ENCODE measurements around the gene CELF2.

Gene CELF2

DNA sequence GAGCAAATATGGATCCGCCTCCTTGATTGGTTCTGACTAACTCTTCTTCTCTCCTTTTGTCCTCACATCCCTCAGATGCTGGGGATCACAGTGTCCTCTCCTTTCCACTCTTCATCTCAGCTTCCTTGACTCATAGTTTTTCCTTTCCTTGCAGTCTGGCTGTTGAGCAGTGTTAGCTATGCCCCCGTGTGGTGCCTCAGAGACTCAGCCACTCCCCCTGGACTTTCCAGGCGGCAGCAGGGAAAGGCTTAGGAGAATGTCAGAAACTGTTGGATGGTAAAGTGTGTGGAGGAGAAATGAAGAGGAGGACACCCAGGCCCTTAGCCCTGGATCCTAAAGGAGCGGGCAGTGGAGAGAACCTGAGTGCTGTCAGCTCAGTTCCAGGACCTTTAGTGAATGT is 267.5 kb downstream of the CELF2 start:
- no peak for DNase-seq

GRCh38 chr10:11286261-11286852 is 268.7 kb downstream of the CELF2 start:
- no peak for DNase-seq

GRCh38 chr10:11288302-11288701 is 270.6 kb downstream of the CELF2 start:
- DNase-seq = no peak

GRCh38 chr10:11290156-11290890 is 272.7 kb downstream of the CELF2 start:
- DNase-seq = no peak

DNA sequence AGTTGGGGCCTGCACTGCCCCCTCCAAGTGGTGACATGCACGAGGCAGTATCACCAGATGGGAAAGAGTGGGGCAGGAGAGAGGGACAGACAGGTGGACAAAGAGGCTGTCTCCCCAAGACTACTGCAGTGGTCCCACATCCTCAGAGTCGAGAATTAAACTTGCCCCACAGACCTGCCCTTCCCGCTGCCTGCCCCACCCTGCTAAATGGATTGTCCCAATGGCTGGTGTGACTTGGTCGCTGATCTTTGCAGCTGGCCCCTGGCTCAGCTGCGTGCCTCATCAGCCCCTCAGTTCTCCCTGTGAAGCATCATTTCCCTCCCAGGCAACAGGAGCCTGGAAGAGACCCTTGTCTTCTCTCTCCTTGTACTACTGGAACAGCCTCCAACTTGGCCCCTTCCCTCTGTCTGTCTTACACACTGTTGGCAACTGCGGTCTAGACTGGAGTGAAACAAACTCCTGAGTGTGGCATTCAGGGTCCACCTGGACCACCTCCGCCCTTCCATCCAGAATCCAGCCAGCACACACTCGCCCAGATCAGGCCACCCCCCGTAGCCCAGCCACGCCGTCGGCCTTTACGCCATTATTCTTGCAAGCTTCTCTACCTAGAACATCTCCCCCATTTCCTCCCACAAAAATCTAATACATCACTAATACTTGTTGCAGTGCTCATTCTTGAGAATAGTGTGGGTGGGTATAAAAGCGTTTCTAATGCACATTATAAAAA is 275.1 kb downstream of the CELF2 start:
- DNase-seq = no peak

GRCh38 chr10:11293332-11293731 is 275.7 kb downstream of the CELF2 start:
- no peak for DNase-seq

DNA sequence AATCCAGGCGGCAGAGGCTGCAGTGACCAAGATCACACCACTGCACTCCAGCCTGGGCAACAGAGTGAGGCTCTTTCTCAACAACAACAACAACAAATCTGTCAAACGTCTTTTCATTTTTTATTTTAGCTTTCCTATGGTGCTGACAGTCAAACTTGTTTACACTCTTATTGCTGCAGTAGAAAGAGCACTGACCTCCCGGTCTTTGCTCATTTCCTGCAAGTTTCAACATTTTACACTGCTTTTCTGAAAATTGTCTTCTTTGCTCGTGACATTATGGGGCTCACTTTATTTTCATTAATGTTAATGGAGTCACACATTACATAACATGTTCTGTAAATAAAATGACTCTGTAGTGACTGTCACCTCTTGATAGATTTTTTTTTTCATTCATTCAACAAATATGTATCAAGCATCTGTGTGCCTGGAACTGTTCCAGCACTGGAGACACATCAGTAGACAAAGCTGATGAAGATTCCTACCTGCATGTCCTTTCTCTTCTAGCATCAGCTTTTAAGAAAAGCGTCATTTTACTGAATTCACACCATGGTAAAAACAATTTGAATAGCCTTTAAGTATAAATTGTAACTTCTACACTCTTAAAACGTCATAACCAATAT is 277.3 kb downstream of the CELF2 start:
- DNase-seq = no peak

GRCh38 chr10:11295492-11295891 is 277.8 kb downstream of the CELF2 start:
- DNase-seq = no peak

DNA sequence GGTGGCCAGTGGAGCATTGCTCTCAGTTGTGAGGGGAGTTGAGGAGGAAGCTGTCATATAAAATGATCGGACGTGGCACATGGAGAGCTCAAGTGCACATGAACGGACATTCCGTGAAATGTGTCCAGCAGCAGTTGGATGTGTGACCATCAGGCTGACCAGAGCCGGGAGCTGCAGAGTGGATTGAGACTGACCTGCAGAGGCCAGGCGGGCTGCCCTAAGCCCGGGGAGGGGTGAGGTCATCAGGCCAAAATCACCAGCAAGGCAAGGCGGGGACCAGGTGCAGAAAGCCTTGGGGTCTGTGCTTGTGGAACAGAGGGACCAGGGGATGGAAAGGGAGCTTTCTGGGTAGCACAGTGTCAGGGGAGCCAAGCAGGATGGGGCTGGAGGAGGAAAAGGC is 279.5 kb downstream of the CELF2 start:
- DNase-seq = no peak

- no peak for DNase-seq
Observed at GRCh38 chr10:11298116-11298515, 280.4 kb downstream of the CELF2 start.

- no peak for DNase-seq
Observed at GRCh38 chr10:11299125-11299524, 281.5 kb downstream of the CELF2 start.

- DNase-seq = no peak
Observed at GRCh38 chr10:11300026-11300425, 282.4 kb downstream of the CELF2 start.

DNA sequence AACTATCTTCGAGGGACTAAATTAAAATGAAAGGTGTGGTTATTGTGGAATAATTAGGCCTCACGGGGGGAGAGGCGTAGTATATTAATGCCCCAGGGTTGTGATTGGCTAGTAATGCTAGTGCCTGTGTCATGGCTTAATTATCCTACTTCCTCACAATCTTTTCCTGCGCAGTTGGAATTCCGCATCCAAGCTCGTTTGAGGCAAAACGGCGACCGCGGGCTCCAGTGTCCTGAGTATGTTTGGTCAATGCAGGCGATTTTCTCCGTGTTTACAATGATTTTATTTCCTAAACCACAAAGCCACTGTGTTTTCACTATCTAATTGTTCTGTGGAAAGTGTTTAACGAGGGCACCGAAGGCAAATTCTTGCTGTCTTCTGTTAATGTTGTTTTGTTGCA is 282.9 kb downstream of the CELF2 start:
- no peak for DNase-seq

DNA sequence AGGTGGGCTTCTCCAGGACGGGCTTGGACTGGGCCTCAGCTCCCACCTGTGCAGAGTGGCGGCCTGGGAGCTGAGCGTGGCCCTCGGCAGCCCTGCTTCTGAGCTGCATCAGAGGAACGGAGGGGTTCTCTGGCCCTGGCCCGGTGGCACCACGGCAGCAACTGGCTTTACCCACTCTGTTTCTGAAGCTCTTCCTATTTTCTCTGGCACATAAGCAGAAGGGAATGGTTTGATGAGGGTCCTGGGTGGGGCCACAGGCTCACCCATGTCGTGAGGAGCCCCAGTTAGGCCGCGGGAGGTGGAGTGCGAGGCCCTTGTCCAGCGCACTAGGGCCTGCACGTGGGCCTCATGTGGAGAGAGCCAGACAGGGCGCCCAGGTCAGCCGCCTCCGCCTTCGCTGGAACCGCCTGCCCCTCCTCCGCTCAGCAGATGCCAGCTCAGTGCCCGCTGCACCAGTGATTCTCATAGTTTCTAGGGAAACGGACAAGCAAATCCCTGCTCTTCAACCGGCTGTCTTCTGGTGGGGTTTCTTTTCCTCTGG is 284.0 kb downstream of the CELF2 start:
- no peak for DNase-seq

GRCh38 chr10:11302181-11302580 is 284.5 kb downstream of the CELF2 start:
- DNase-seq = no peak

DNA sequence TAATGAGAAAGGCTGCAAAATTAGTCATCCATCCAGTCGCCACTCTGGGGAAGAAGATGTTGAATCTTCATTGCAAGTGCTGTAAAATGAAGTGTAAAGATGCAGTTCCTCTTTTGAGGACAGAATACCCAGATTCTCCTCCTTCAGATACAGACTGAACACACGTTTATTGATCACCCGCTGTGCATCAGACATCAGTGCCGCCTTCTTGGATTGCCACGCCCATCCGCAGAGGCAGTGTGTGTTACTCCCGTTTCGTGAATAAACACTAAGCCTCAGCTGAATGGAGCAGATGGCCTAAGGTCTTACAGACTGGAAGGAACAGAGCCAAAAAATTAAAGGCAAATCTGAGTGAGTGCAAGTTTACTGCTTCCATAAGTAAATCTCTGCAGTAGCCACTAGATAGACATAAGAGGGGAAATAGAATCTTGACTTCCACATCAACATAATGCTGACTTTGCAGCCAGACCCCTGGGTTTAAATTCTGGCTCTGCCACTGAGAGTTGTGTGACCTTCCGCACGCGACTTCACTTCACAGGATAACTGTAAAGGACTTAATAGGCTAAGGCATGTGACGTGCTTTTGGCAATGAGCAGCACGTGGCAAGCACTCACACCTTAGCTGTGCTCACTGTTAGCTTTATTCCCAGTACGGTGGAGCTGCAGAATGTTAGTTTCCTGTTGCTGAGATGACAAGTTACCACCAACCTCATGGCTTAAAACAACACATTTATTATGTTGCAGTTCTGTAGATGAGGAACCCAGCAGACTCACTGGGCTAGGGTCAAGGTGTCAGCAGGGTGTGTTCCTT is 285.9 kb downstream of the CELF2 start:
- DNase-seq = no peak

GRCh38 chr10:11304906-11305585 is 287.4 kb downstream of the CELF2 start:
- no peak for DNase-seq

DNA sequence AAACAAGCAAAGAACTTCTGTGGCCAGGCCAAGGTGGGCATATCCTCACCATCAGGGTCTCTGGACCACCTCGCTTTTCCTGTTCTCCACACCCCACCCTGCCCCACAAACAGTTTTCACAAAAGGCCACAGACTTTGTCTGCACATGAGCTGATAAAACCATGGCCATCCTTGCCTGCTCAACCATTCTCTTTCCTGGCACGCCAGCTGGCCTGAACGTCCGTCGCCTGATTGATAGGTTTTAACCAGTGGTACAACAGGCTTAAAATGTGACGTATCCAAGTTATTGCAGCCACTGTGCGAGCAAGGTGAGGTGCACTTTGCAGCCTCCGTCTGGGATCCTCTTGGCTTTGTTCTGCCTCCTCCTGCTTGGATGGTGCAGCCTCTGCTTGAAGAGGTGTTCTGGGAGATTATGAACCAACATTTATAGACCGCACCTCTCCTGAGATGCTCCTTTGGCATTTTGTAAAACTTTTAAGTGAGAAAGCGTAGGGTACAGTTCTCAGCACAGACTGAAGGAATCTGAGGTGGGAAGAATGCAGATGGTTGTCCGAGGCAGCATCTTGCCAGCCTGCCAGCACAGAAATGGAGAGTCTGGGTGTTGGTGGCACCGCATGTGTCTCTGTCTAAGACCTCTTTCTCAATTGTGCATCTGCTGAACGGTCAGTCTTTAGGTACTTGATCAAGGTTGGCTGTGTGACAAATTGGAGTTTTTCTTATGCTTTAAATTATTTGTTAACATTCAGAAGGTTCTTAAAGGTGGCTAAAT is 288.3 kb downstream of the CELF2 start:
- DNase-seq = no peak

DNA sequence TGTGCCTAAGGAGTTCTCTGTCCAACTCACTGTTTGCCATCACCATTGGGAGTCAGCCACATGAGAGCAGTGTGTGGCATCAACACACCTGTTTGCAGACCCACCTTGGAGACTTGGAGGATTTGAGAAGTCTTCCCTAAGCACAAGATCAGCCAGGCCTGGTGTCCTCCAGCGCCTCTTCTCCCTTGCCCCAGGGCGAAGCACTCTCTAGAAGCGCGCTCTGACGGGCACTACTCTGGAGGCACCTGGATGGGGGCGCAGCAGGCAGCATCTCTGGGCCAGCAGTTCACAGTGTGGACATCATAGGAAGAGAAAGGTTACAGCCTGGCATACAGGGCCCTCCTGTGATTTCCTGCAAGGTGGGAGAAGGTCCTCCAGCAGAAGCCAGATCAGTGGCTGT is 289.3 kb downstream of the CELF2 start:
- no peak for DNase-seq

- no peak for DNase-seq
Observed at GRCh38 chr10:11307937-11308336, 290.3 kb downstream of the CELF2 start.

DNA sequence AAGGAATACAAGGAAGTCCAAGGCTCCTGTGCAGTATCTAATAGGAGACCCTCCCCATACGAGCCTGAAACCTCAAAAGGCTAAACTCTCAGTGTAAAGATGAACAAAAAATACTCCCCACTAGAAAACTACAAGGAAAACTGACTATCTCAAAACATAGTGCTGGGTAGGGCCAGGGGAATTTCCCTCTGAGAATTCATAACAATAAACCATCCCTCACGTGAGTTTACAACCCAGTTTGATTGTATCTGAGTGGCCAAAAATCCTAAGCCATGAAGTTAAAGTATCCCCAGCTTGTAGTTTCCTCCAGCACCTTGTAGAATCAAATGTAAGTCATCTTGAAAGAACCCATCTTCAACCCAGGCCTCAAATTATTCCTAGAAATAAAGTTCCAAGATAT is 293.4 kb downstream of the CELF2 start:
- no peak for DNase-seq
